Stimulated activated naive CD8-positive, alpha-beta T cell treated with anti-CD3 and anti-CD28 coated beads, Interleukin-15, Interleukin-2, amounts not matched to agents 100 ng/mL and 50 ng/mL, for 24 hours (primary cell): ENCODE results near the gene ZNF891.
A peak's percentile ranks its signal among the peaks of the same experiment; 100 is the strongest.

Experiments used
- H3K27ac Mint-ChIP-seq: one replicate; pipeline ENCODE4 v1.8.0; 2021; ENCODE audit warnings: mild to moderate bottlenecking, mixed read lengths
- H3K27me3 Mint-ChIP-seq: one replicate; pipeline ENCODE4 v1.8.0; 2021; ENCODE audit warnings: mixed read lengths
- H3K36me3 Mint-ChIP-seq: one replicate; pipeline ENCODE4 v1.8.0; 2021; ENCODE audit warnings: low read depth, mixed read lengths
- H3K4me1 Mint-ChIP-seq: one replicate; pipeline ENCODE4 v1.8.0; 2021; ENCODE audit warnings: low read depth, mixed read lengths
- H3K4me3 Mint-ChIP-seq: one replicate; pipeline ENCODE4 v1.8.0; 2021; ENCODE audit warnings: mild to moderate bottlenecking, mixed read lengths
- H3K9me3 Mint-ChIP-seq: one replicate; pipeline ENCODE4 v1.8.0; 2021; ENCODE audit warnings: mixed read lengths

ZNF891 gene

DNA sequence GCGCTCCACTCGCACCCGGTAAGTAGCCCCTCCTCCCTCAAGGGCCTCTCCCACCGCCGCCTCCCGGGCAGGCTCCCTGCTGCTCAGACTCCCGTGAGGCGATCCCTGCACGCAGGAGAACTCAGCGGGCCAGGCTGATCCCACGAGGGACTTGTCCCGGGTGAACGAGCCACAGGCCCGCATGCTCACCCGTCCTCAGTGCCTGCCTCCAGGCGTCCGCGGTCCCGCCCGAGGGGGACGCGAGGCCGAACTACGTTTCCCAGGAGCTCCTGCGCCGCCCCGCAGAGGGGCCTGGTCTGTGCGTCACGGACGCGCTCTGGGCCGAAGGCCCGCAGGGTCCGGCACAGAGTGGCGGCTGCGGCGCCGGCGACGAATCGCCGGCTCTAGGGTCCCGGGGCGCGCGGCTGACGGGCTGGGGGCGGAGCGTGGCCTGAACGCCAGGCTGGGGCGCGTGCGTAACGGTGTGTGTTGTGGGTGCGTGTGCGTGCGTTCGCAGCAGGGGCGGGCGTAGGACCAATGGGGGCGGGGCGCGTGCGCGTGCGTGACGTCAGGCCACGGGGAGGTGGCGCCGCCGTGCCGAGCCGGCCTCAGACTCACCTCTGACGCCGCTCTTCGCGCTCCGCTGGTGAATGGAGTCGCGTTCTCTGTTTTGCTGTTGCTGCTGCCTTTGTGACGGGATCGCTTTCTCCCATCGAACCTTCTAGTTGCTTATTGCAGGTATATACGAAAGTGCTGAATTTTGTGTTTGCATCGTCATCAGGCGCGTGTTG, at the start of gene ZNF891, which contains the start of gene ZNF10:
ZNF891 (minus strand) TSS at position 237 of the 770 bp plus-strand sequence. CDS start 8,356 bp downstream, outside the sequence.
ZNF10 (plus strand) TSS at position 590 of the 770 bp plus-strand sequence. CDS start 13,866 bp downstream, outside the sequence.
- peaks cover 80% of the 10 kb centered on the region for H3K36me3 Mint-ChIP-seq
- peaks cover 19% of the 10 kb centered on the region for H3K4me1 Mint-ChIP-seq
- H3K4me3 Mint-ChIP-seq: peak within 1 kb of the TSS; percentile 98
- H3K9me3 Mint-ChIP-seq: peaks cover 30% of the 10 kb centered on the region
- H3K27ac Mint-ChIP-seq: peak within 1 kb of the TSS; percentile 97
- H3K27me3 Mint-ChIP-seq: no peaks in the 10 kb centered on the region

DNA sequence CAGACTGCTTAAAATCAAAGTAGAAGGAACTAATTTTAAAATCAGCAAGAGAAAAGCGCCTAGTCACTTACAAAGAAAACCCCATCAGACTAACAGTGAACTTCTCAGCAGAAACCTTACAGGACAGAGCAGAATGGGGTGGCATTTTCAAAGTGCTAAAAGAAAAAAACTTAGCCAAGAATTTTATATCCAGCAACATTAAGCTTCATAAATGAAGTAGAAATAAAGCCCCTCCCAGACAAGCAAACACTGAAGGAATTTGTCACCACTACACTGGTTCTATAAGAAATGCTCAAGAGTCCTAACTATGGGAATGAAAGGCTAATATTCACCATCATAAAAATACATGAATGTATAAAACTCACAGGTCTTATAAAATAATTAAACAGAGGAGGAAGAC, 44.8 kb upstream of the ZNF891 start:
- Mint-ChIP-seq H3K9me3 (peaks cover 47% of the 10 kb centered on the region), H3K27ac (no peak overlapping the region), H3K4me3 (no peak overlapping the region), H3K4me1 (no peaks in the 10 kb centered on the region), H3K36me3 (peaks cover 19% of the 10 kb centered on the region), H3K27me3 (no peaks in the 10 kb centered on the region)

DNA sequence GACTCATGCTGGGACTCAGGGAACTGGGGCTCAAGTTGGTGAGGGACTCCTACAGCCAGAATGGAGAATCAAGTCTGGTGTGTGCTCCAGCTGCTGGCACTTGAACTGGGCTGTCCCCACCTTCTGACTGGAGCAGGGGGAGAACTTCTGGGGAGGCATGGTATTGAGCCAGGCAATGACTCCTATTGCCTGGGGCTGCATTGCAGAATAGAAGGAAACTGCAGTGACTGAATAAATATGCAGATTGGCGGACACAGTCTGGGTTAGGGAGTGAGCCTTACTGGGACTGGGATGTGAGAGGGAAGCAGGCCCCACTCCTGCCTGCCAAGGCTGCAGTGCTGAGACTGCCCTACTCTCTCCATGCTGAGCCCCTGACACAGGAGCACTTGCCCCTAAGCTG, 42.4 kb upstream of the ZNF891 start:
- no peak overlapping the region for H3K4me3 Mint-ChIP-seq
- peaks cover 15% of the 10 kb centered on the region for H3K36me3 Mint-ChIP-seq
- H3K4me1 Mint-ChIP-seq: no peaks in the 10 kb centered on the region
- H3K27me3 Mint-ChIP-seq: no peaks in the 10 kb centered on the region
- H3K9me3 Mint-ChIP-seq: peaks cover 52% of the 10 kb centered on the region
- H3K27ac Mint-ChIP-seq: no peak overlapping the region

DNA sequence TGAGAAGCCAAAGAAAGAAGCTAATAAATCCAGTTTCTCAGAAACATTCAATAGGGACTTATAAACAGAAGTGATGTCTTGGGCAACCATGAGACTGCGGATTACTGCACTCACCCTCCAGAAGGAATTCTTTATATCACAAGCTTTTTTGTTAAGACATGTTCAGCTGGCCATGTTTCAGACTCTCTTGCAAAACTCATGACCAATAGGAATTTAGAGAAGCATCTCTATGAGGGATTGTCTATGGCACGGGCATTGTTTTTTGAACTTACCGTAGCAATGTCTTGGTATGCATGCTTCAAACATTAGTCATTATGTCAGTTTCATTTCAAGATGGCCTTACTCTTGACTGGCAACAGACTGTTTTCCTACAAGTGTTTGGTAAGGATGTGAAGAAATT, 35.7 kb upstream of the ZNF891 start:
- Mint-ChIP-seq H3K4me1 (no peaks in the 10 kb centered on the region), H3K27me3 (no peaks in the 10 kb centered on the region), H3K27ac (no peak overlapping the region), H3K4me3 (no peak overlapping the region), H3K36me3 (peaks cover 17% of the 10 kb centered on the region), H3K9me3 (peaks cover 46% of the 10 kb centered on the region)

DNA sequence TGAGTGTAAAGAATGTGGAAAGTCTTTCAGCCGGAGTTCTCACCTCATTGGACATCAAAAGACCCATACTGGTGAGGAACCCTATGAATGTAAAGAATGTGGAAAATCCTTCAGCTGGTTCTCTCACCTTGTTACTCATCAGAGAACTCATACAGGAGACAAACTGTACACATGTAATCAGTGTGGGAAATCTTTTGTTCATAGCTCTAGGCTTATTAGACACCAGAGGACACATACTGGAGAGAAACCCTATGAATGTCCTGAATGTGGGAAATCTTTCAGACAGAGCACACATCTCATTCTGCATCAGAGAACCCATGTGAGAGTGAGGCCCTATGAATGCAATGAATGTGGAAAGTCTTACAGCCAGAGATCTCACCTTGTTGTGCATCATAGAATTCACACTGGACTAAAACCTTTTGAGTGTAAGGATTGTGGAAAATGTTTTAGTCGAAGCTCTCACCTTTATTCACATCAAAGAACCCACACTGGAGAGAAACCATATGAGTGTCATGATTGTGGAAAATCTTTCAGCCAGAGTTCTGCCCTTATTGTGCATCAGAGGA, 26.1 kb upstream of the ZNF891 start:
- H3K36me3 Mint-ChIP-seq: peaks cover 90% of the 10 kb centered on the region
- H3K4me1 Mint-ChIP-seq: no peaks in the 10 kb centered on the region
- no peak overlapping the region for H3K4me3 Mint-ChIP-seq
- H3K27ac Mint-ChIP-seq: no peak overlapping the region
- no peaks in the 10 kb centered on the region for H3K27me3 Mint-ChIP-seq
- H3K9me3 Mint-ChIP-seq: peaks cover 72% of the 10 kb centered on the region

DNA sequence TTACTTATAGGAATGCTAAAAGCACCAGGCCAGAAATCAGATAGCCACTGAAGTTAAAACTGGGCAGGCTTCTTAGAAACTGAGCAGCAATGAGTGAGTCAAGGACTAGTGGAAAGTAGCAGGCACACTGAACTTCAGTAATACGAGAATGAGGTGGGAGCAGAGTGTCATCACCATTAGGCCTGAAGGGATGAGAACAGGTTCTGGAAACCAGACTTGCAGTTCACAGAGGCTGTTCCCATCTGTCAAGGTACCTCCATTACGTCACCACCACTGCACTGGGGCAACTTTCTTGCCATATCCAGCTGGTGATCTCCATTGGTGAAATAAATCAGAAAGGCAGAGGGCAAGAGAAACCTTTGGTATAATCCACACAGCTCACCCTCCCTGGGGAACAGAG, 15.9 kb upstream of the ZNF891 start:
- Mint-ChIP-seq H3K27ac (no peak overlapping the region), H3K27me3 (no peaks in the 10 kb centered on the region), H3K4me3 (no peak overlapping the region), H3K9me3 (peaks cover 37% of the 10 kb centered on the region), H3K36me3 (peaks cover 92% of the 10 kb centered on the region), H3K4me1 (no peaks in the 10 kb centered on the region)

DNA sequence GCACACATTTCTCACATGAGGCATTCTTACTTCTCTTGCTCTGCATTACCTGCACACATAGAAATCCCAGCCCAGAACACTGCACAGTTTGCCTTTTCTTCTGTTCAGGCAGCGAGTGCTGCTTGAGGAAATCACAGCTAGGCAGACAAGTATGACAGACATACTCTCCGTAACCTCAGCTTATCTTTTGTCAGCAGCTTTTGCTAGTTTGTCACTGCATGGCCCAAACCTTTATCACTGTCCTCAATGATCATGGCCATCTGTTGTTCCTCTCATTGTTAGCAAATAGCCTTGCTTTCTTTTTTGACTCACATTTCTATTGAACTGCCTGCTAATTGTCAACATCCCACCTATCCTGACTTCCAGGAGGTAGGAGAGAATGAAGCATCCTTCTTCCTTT, 5.7 kb upstream of the ZNF891 start:
- no peak overlapping the region for H3K27ac Mint-ChIP-seq
- no peak overlapping the region for H3K4me3 Mint-ChIP-seq
- peaks cover 96% of the 10 kb centered on the region for H3K36me3 Mint-ChIP-seq

DNA sequence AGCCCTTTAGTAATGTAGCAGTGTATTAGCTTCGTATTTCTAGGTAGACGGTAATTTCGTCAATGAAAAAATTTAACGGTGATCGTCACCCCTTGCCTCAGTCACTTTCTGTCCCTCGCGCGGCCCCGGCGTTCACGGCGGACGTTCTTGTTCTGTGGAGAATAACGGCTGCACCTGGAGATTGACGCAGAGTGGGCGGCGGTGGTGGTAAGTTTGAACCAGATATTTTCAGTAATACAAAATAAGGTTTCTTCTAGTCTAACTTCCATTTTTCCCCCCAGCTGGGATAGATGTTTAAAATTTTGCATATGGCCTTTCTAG, 694 bp upstream of the ZNF891 start:
- Mint-ChIP-seq H3K27ac (peak overlapping the region; percentile 97), H3K4me3 (peak overlapping the region; percentile 98), H3K9me3 (peaks cover 35% of the 10 kb centered on the region), H3K36me3 (peaks cover 80% of the 10 kb centered on the region), H3K27me3 (no peaks in the 10 kb centered on the region), H3K4me1 (peaks cover 19% of the 10 kb centered on the region)

More for the DNA sequence above, 5.7 kb upstream of the ZNF891 start:
- peaks cover 10% of the 10 kb centered on the region for H3K4me1 Mint-ChIP-seq
- H3K9me3 Mint-ChIP-seq: peaks cover 67% of the 10 kb centered on the region
- H3K27me3 Mint-ChIP-seq: no peaks in the 10 kb centered on the region

DNA sequence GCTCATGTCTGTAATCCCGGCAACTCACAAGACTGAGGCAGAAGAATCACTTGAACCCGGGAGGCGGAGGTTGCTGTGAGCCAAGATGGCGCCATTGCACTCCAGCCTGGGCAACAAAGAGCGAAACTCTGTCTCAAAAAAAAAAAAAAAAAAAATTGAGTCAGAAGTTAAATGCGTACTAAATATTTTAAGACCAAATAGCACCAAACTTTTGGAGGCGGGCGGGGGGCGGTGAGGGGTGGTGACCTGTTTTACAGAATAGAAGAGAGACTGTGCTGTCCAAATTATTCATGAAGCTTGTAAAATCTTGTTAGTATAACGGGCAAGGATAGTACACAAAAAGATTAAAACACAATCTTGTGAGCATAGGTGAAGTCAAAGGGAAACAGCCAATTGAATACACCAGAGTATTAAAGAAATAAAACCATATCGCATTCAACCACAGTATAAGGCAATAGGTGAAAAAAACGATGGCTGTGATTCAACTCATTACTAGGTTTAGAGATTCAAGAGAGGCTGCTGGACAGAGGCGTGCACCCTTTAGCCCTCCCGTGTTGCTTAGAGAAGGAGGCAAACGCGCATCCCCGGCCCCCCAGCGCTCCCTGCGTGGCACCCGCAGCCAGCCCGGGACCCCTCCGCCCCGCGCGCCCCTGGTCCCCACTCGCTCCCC, 571 bp downstream of the ZNF891 start:
- H3K9me3 Mint-ChIP-seq: peaks cover 29% of the 10 kb centered on the region
- peaks cover 19% of the 10 kb centered on the region for H3K4me1 Mint-ChIP-seq
- peak overlapping the region; percentile 97 for H3K27ac Mint-ChIP-seq
- H3K27me3 Mint-ChIP-seq: no peaks in the 10 kb centered on the region
- peaks cover 80% of the 10 kb centered on the region for H3K36me3 Mint-ChIP-seq
- peak overlapping the region; percentile 98 for H3K4me3 Mint-ChIP-seq

DNA sequence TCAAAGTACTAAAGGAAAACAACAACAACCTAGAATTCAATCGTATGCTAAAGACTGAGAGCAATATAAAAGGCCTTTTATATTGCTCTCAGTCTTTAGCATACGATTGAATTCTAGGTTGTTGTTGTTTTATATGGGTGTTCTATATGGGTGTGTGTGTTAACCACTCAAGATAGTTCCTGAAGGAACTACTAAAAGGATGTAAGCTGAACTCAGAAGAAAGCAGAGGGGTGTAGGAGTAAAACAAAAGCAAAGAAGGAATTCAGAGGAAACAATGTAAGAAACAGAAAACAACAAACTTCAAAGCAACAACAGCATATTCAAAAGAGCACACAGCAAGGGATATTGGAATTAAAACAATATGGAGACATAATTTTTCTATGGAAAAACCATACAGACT, 5.4 kb downstream of the ZNF891 start:
- H3K27me3 Mint-ChIP-seq: no peaks in the 10 kb centered on the region
- peaks cover 89% of the 10 kb centered on the region for H3K36me3 Mint-ChIP-seq

DNA sequence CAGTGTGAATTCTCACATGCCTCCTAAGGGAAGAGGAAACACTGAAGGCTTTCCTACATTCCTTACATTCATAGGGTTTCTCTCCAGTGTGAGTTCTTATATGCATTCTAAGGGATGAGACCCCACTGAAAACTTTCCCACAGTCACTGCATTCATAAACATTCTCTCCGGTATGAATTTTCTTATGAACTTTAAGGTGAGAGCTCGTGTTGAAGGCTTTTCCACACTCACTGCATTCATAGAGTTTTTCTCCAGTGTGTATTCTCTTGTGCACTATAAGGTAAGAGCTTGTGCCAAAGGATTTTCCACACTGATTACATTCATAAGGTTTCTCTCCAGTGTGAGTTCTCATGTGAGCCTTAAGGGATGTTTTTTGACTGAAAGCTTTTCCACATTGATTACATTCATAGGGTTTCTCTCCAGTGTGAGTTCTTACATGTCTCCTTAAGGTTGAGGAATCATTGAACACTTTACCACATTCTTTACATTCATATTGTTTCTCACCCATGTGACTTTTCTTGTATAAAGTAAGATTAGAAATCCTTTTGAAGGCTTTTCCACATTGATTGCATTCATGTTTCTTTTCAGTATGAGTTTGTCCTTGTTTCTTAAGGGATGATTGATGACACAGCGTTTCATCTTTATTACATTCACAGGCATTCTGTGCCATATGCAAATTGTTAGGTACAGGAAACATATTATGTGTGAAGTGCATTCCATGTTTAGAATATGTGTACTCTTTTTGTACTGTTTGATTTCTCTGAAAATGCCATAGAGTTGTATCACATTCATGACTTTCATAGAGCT, 9.5 kb downstream of the ZNF891 start:
- H3K27me3 Mint-ChIP-seq: no peaks in the 10 kb centered on the region
- no peak overlapping the region for H3K4me3 Mint-ChIP-seq
- H3K27ac Mint-ChIP-seq: no peak overlapping the region
- H3K36me3 Mint-ChIP-seq: peaks cover 96% of the 10 kb centered on the region
- no peaks in the 10 kb centered on the region for H3K4me1 Mint-ChIP-seq
- H3K9me3 Mint-ChIP-seq: peaks cover 57% of the 10 kb centered on the region

More for the DNA sequence above, 5.4 kb downstream of the ZNF891 start:
- Mint-ChIP-seq H3K27ac (no peak overlapping the region), H3K9me3 (peaks cover 36% of the 10 kb centered on the region), H3K4me1 (peaks cover 5% of the 10 kb centered on the region), H3K4me3 (no peak overlapping the region)

DNA sequence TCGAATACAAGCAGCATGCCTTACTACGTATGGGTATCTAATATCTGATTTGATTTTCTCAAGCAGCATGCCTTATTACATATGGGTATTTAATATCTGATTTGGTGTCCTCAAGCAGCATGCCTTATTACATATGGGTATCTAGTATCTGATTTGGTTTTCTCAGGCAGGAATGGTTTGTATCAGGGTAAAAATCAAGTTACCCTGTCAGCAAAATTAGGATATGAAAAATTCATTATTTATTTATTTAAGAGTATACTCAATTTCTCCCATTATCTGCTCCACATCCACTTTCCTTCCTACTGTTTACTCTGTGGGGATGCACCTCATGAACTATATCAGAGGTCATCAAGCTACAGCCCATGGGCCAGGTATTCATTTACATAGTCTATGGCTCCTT, 21.9 kb downstream of the ZNF891 start:
- H3K27ac Mint-ChIP-seq: no peak overlapping the region
- no peaks in the 10 kb centered on the region for H3K27me3 Mint-ChIP-seq
- no peaks in the 10 kb centered on the region for H3K4me1 Mint-ChIP-seq
- H3K9me3 Mint-ChIP-seq: peaks cover 44% of the 10 kb centered on the region
- no peak overlapping the region for H3K4me3 Mint-ChIP-seq
- H3K36me3 Mint-ChIP-seq: peaks cover 92% of the 10 kb centered on the region

DNA sequence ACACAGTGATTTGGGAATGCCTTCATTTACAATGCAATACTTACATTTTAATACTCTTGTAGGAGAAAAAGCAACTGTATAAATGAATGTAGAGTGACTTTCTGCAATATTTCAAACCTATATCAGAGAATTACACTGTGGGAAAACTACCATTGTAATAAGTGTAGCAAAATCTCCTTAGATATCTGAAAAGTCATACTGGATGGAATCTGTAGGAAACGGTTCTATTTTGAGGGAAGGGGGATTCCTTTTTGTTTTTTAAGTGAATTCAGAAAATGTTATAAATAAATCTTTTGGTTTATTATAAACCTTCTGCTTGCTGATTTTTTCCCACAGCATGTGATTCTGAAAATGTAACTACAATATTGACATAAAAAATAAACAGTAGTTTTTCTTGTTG, 23.0 kb downstream of the ZNF891 start:
- H3K27me3 Mint-ChIP-seq: no peaks in the 10 kb centered on the region
- no peaks in the 10 kb centered on the region for H3K4me1 Mint-ChIP-seq
- H3K36me3 Mint-ChIP-seq: peaks cover 97% of the 10 kb centered on the region
- H3K27ac Mint-ChIP-seq: no peak overlapping the region
- no peak overlapping the region for H3K4me3 Mint-ChIP-seq
- H3K9me3 Mint-ChIP-seq: peaks cover 48% of the 10 kb centered on the region

DNA sequence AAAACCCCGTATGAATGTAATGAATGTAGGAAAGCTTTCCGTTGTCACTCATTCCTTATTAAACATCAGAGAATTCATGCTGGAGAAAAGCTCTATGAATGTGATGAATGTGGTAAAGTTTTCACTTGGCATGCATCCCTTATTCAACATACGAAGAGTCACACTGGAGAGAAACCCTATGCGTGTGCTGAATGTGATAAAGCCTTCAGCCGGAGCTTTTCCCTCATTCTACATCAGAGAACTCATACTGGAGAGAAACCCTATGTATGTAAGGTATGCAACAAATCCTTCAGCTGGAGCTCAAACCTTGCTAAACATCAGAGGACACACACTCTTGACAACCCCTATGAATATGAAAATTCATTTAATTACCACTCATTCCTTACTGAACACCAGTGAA, 23.8 kb downstream of the ZNF891 start:
- Mint-ChIP-seq H3K27ac (no peak overlapping the region), H3K9me3 (peaks cover 52% of the 10 kb centered on the region), H3K4me1 (no peaks in the 10 kb centered on the region), H3K27me3 (no peaks in the 10 kb centered on the region), H3K4me3 (no peak overlapping the region), H3K36me3 (peaks cover 99% of the 10 kb centered on the region)

DNA sequence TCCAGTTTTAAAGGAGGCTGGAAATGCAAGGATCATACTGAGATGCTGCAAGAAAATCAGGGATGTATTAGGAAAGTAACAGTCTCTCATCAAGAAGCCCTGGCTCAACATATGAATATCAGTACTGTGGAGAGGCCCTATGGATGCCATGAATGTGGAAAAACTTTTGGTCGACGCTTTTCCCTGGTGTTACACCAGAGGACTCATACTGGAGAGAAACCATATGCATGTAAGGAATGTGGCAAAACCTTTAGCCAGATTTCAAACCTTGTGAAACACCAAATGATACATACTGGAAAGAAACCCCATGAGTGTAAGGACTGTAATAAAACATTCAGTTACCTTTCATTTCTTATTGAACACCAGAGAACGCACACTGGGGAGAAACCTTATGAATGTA, 24.5 kb downstream of the ZNF891 start:
- Mint-ChIP-seq H3K9me3 (peaks cover 55% of the 10 kb centered on the region), H3K36me3 (peaks cover 99% of the 10 kb centered on the region), H3K27ac (peak overlapping the region; percentile 41), H3K4me1 (no peaks in the 10 kb centered on the region), H3K4me3 (no peak overlapping the region), H3K27me3 (no peaks in the 10 kb centered on the region)
